ENCODE measurements around the gene KRT4.

KRT4 gene

GRCh38 chr12:52836491-52837412, 22.8 kb upstream of the KRT4 start:
- Histone ChIP-seq H3K27ac (ENCODE audit: low read depth, low read length) (no peak overlapping the region), H3K4me2 (ENCODE audit: low read length) (no peak overlapping the region), H3K27me3 (ENCODE audit: control insufficient read depth, low read length) (no peaks in the 10 kb centered on the region; the same call in 1 of the 2 replicates), H3K79me2 (ENCODE audit: control insufficient read depth, low read length) (no peaks in the 10 kb centered on the region), H3K4me3 (ENCODE audit: low read length) (no peak overlapping the region), H4K20me1 (ENCODE audit: control insufficient read depth, insufficient read depth, low read depth, low read length) (no peaks in the 10 kb centered on the region), H3K36me3 (ENCODE audit: control insufficient read depth, low read length) (no peaks in the 10 kb centered on the region), H3F3A (ENCODE audit: control insufficient read depth, insufficient read depth) (no peaks in the 10 kb centered on the region), H3K4me1 (ENCODE audit: control insufficient read depth, low read length) (no peaks in the 10 kb centered on the region), H3K9me2 (replicated peaks; ENCODE audit: control insufficient read depth, low read length) (no peaks in the 10 kb centered on the region), H3K9me3 (ENCODE audit: control insufficient read depth, insufficient read depth, low read length) (no peaks in the 10 kb centered on the region)
- no peak for TF ChIP-seq EZH2phosphoT487 (IDR thresholded peaks at IDR 0.05; ENCODE audit: borderline replicate concordance, low read length)
- TF ChIP-seq CTCF (IDR thresholded peaks at IDR 0.05; ENCODE audit: low read depth, low read length, poor library complexity, severe bottlenecking), result no peak

GRCh38 chr12:52836042-52836466, 22.1 kb upstream of the KRT4 start:
- H3K79me2 ChIP-seq (ENCODE audit: control insufficient read depth, low read length), result no peaks in the 10 kb centered on the region
- H3K9me3 ChIP-seq (ENCODE audit: control insufficient read depth, insufficient read depth, low read length), result no peaks in the 10 kb centered on the region
- H3K4me3 ChIP-seq (ENCODE audit: low read length), result no peak overlapping the region
- no peak overlapping the region for H3K4me2 ChIP-seq (ENCODE audit: low read length)
- no peak overlapping the region for H3K27ac ChIP-seq (ENCODE audit: low read depth, low read length)
- H3K36me3 ChIP-seq (ENCODE audit: control insufficient read depth, low read length), result no peaks in the 10 kb centered on the region
- no peaks in the 10 kb centered on the region; the same call in 1 of the 2 replicates for H3K27me3 ChIP-seq (ENCODE audit: control insufficient read depth, low read length)
- no peaks in the 10 kb centered on the region for H3K4me1 ChIP-seq (ENCODE audit: control insufficient read depth, low read length)
- H4K20me1 ChIP-seq (ENCODE audit: control insufficient read depth, insufficient read depth, low read depth, low read length), result no peaks in the 10 kb centered on the region
- H3K9me2 ChIP-seq (replicated peaks; ENCODE audit: control insufficient read depth, low read length), result no peaks in the 10 kb centered on the region
- TF ChIP-seq EZH2phosphoT487 (IDR thresholded peaks at IDR 0.05; ENCODE audit: borderline replicate concordance, low read length), result no peak
- no peak for TF ChIP-seq CTCF (IDR thresholded peaks at IDR 0.05; ENCODE audit: low read depth, low read length, poor library complexity, severe bottlenecking)
- no peaks in the 10 kb centered on the region for H3F3A ChIP-seq (ENCODE audit: control insufficient read depth, insufficient read depth)

- TF ChIP-seq CTCF (IDR thresholded peaks at IDR 0.05; ENCODE audit: low read depth, low read length, poor library complexity, severe bottlenecking) (no peak), EZH2phosphoT487 (IDR thresholded peaks at IDR 0.05; ENCODE audit: borderline replicate concordance, low read length) (no peak)
- H3K4me1 ChIP-seq (ENCODE audit: control insufficient read depth, low read length), result no peaks in the 10 kb centered on the region
- H3K4me3 ChIP-seq (ENCODE audit: low read length), result no peak overlapping the region
- H4K20me1 ChIP-seq (ENCODE audit: control insufficient read depth, insufficient read depth, low read depth, low read length), result no peaks in the 10 kb centered on the region
- no peaks in the 10 kb centered on the region for H3K9me2 ChIP-seq (replicated peaks; ENCODE audit: control insufficient read depth, low read length)
- no peaks in the 10 kb centered on the region; the same call in 1 of the 2 replicates for H3K27me3 ChIP-seq (ENCODE audit: control insufficient read depth, low read length)
- H3K79me2 ChIP-seq (ENCODE audit: control insufficient read depth, low read length), result no peaks in the 10 kb centered on the region
- H3K27ac ChIP-seq (ENCODE audit: low read depth, low read length), result no peak overlapping the region
- no peaks in the 10 kb centered on the region for H3K36me3 ChIP-seq (ENCODE audit: control insufficient read depth, low read length)
- H3F3A ChIP-seq (ENCODE audit: control insufficient read depth, insufficient read depth), result no peaks in the 10 kb centered on the region
- H3K4me2 ChIP-seq (ENCODE audit: low read length), result no peak overlapping the region
- no peaks in the 10 kb centered on the region for H3K9me3 ChIP-seq (ENCODE audit: control insufficient read depth, insufficient read depth, low read length)
Observed at GRCh38 chr12:52835271-52836041, 21.5 kb upstream of the KRT4 start.
